ENCODE data around the gene SYVN1. TPM values are rescaled to one million over a fixed set of nuclear protein-coding genes. Genes with fewer than 3 reads are reported as not detected.

SYVN1 gene
- total and polyA plus RNA-seq, 2 donors (not counting 3 experiments of a cell fraction or from before 2014, with no cell fraction given), result 34.5 to 45.1 TPM

- ChIA-PET CTCF (interaction anchor here (1.2 to 5.3 kb wide), 2 partner anchors 15 to 16 kb away, joined by 6 to 56 read pairs; partner anchors contain the start of gene TM7SF2), POLR2A (no interaction called here)
- no peak overlapping the region for H3K27ac ChIP-seq (ENCODE audit: insufficient read depth, low read depth, low read length)
- peak overlapping the region; percentile 67 for H3K4me2 ChIP-seq (ENCODE audit: insufficient read depth, low read length)
- no TSS peak for BruUV-seq (replicated peaks)
- H3K4me1 ChIP-seq (ENCODE audit: control insufficient read depth, extremely low read depth, insufficient read depth, low read length), result peaks cover 6% of the 10 kb centered on the region
- intact Hi-C loops (cut with micrococcal nuclease), result loop anchor here (5.0 kb wide), 1 partner anchor 83 kb away; the partner anchor contains the start of gene ARL2
- H3K36me3 ChIP-seq (ENCODE audit: control insufficient read depth in 2 of 2, extremely low read depth in 1 of 2, insufficient read depth in 2 of 2, low read length in 2 of 2), result no peaks in the 10 kb centered on the region
- peaks cover 8% of the 10 kb centered on the region for H3K79me2 ChIP-seq (ENCODE audit: control insufficient read depth, insufficient read depth, low read length)
- no peaks in the 10 kb centered on the region for H3K27me3 ChIP-seq (ENCODE audit: control insufficient read depth in 2 of 2, insufficient read depth in 2 of 2, low read length in 2 of 2)
- dilution Hi-C loops (cut with MboI; ENCODE audit: extremely low pct_ligation_motif_present, low sequenced_read_pairs), result no loop called here
- FAIRE-seq (no peak), DNase-seq (ENCODE audit: low read depth, low spot score) (no peak)
- peak overlapping the region; percentile 99 for H2AFZ ChIP-seq (ENCODE audit: low read depth, low read length)
- no peaks in the 10 kb centered on the region for H3K9me3 ChIP-seq (replicated peaks; ENCODE audit: control insufficient read depth, insufficient read depth, low read length)
- peak overlapping the region in 1 of 3 experiments; percentile 56 for H3K4me3 ChIP-seq (replicated peaks in 1 of 3; ENCODE audit: insufficient read depth in 1 of 3, low read depth in 1 of 3, low read length in 3 of 3)
- no peak overlapping the region for H3K9ac ChIP-seq (replicated peaks; ENCODE audit: extremely low read depth, insufficient read depth, low read length)
- H4K20me1 ChIP-seq (replicated peaks; ENCODE audit: control insufficient read depth, extremely low read depth, insufficient read depth, low read length), result no peaks in the 10 kb centered on the region
- no peak for TF ChIP-seq MYC (IDR thresholded peaks at IDR 0.05; ENCODE audit: low read depth, low read length)
- TF ChIP-seq FOS (IDR thresholded peaks at IDR 0.05; ENCODE audit: borderline replicate concordance, insufficient read depth, low read length), result no peak
- H3K9me1 ChIP-seq (replicated peaks; ENCODE audit: control insufficient read depth, extremely low read depth, insufficient read depth, low read length), result no peaks in the 10 kb centered on the region
Measured at GRCh38 chr11:65095427-65095826, 38.9 kb downstream of the SYVN1 start.

DNA sequence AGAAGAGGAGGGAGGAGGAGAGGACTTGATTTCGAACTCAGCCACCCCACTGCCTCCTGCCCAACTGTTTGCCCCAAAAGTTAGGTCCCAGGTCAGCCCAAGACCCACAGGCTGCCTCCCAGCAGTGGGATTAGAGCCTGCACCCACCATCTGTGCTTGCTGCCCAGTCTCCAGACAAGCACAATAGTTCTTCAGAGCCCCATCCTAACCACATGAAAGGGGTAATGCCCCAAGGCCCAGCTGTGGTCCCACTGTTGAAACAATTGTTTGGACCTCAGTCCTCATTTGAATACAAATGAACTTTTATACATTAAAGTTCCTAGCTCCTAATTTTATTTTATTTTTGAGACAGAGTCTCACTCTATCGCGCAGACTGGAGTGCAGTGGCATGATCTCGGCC is 43.7 kb downstream of the SYVN1 start:
- H3K36me3 ChIP-seq (ENCODE audit: control insufficient read depth in 2 of 2, extremely low read depth in 1 of 2, insufficient read depth in 2 of 2, low read length in 2 of 2), result peaks cover 5 to 28% of the 10 kb centered on the region in 2 experiments
- DNase-seq (ENCODE audit: low read depth, low spot score) (no peak), FAIRE-seq (no peak)
- no peaks in the 10 kb centered on the region for H4K20me1 ChIP-seq (replicated peaks; ENCODE audit: control insufficient read depth, extremely low read depth, insufficient read depth, low read length)
- TF ChIP-seq FOS (IDR thresholded peaks at IDR 0.05; ENCODE audit: borderline replicate concordance, insufficient read depth, low read length) (no peak), GATA2 (IDR thresholded peaks at IDR 0.05; ENCODE audit: insufficient read depth, insufficient read length, low read depth, low read length) (no peak), JUN (IDR thresholded peaks at IDR 0.05; ENCODE audit: borderline replicate concordance, insufficient read depth, insufficient read length, low read depth) (no peak), POLR2AphosphoS5 (IDR thresholded peaks at IDR 0.05; ENCODE audit: insufficient read depth, low read depth, low read length) (no peak), POLR2A (IDR thresholded peaks at IDR 0.05; ENCODE audit: low read depth, low read length) (no peak), CTCF (IDR thresholded peaks at IDR 0.05; ENCODE audit: extremely low read depth in 1 of 2, insufficient read depth in 1 of 2, low read depth in 1 of 2, low read length in 2 of 2) (no peak), MYC (IDR thresholded peaks at IDR 0.05; ENCODE audit: low read depth, low read length) (no peak), MAX (IDR thresholded peaks at IDR 0.05; ENCODE audit: insufficient read depth, insufficient read length) (no peak), EZH2 (IDR thresholded peaks at IDR 0.05; ENCODE audit: borderline replicate concordance, low read depth, low read length, severe bottlenecking) (no peak)
- ChIA-PET CTCF (interaction anchor here (1.0 to 1.7 kb wide), 3 partner anchors 15 to 203 kb away, joined by 3 to 4 read pairs (median 3); partner anchors contain the start of gene TM7SF2), POLR2A (no interaction called here)
- dilution Hi-C loops (cut with MboI; ENCODE audit: extremely low pct_ligation_motif_present, low sequenced_read_pairs), result no loop called here
- no peak overlapping the region for H2AFZ ChIP-seq (ENCODE audit: low read depth, low read length)
- H3K9me3 ChIP-seq (replicated peaks; ENCODE audit: control insufficient read depth, insufficient read depth, low read length), result no peaks in the 10 kb centered on the region
- H3K4me3 ChIP-seq (replicated peaks in 1 of 3; ENCODE audit: insufficient read depth in 1 of 3, low read depth in 1 of 3, low read length in 3 of 3), result no peak overlapping the region
- H3K27me3 ChIP-seq (ENCODE audit: control insufficient read depth in 2 of 2, insufficient read depth in 2 of 2, low read length in 2 of 2), result no peaks in the 10 kb centered on the region
- H3K27ac ChIP-seq (ENCODE audit: insufficient read depth, low read depth, low read length), result no peak overlapping the region
- H3K79me2 ChIP-seq (ENCODE audit: control insufficient read depth, insufficient read depth, low read length), result no peaks in the 10 kb centered on the region
- H3K9ac ChIP-seq (replicated peaks; ENCODE audit: extremely low read depth, insufficient read depth, low read length), result no peak overlapping the region
- no TSS peak for BruUV-seq (replicated peaks)
- no peak overlapping the region for H3K4me2 ChIP-seq (ENCODE audit: insufficient read depth, low read length)
- no peaks in the 10 kb centered on the region for H3K9me1 ChIP-seq (replicated peaks; ENCODE audit: control insufficient read depth, extremely low read depth, insufficient read depth, low read length)
- peaks cover under 1% of the 10 kb centered on the region for H3K4me1 ChIP-seq (ENCODE audit: control insufficient read depth, extremely low read depth, insufficient read depth, low read length)
- intact Hi-C loops (cut with micrococcal nuclease), result no loop called here

All from endothelial cell of umbilical vein (primary cell).